ENCODE data around the gene OR6S1.
"Not testable (repeated sequence)": the region's sequence is repeated elsewhere in the genome, so short reads cannot be mapped to it uniquely, and the experiment has no call there.

OR6S1 gene

GRCh38 chr14:20671597-20672283 lies 30.2 kb upstream of the OR6S1 start:
- no peak for DNase-seq (ENCODE audit: low read depth in 2 of 2)

DNA sequence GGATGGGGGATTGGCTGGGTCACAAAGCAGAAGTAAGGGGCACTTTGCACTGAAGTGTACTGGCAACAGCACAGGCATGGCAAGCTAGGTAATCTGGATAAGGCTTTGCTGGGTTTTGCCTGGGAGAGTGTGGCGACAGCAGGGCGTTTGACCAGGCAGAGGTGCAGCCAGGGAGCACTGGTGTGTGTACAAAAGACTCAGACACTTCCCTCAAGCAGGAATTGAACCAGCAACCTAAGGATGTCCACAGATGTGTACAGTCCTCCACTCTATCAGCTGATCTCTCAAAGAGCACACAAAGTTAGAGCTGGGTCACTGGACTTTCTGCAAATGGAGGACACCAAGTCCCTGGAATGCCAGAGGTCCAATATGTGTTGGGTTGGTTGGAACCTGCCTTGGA lies 27.5 kb upstream of the OR6S1 start:
- DNase-seq (ENCODE audit: low read depth in 2 of 2) = no peak

DNA sequence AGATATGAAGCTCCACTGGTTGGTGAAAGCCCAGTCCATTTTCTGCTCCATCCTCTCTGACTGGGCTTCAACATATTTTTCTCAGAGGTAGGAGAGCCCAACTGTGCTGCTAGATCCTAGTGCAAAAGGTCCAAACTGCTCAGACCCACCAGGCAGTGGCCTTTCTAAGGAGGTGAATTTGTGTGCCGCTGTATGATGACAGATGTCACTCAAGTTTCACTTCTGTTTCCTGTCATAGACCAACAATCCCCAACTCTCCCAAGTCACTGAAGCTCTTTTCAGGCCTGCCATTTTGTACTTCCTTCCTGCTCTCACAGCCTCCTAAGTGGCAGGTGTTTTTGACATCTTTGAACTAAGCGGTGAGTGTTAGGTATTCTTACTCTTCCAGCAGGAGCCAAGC lies 26.5 kb upstream of the OR6S1 start:
- DNase-seq (ENCODE audit: low read depth in 2 of 2) = no peak

DNA sequence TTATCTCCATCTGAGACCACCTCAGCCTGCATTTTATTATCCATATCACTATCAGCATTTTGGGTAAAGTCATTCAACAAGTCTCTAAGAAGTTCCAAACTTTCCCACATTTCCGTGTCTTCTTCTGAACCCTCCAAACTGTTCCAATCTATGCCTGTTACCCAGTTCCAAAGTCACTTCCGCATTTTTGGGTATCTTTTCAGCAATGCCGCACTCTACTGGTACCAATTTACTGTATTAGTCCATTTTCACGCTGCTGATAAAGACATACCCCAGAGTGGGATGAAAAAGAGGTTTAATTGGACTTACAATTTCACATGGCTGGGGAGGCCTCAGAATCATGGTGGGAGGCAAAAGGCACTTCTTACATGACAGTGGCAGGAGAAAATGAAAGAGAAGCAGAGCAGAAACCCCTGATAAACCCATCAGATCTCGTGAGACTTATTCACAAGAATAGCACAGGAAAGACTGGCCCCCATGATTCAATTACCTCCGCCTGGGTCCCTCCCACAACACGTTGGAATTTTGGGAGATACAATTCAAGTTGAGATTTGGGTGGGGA lies 25.0 kb upstream of the OR6S1 start:
- not testable (repeated sequence) for DNase-seq (ENCODE audit: low read depth in 2 of 2)

- DNase-seq (ENCODE audit: low read depth in 2 of 2) = peak; percentile 49 to 53
Measured at GRCh38 chr14:20662968-20663732, 21.7 kb upstream of the OR6S1 start.

GRCh38 chr14:20661197-20661596 lies 19.7 kb upstream of the OR6S1 start:
- no peak for DNase-seq (ENCODE audit: low read depth in 2 of 2)

GRCh38 chr14:20659813-20660395 lies 18.4 kb upstream of the OR6S1 start:
- no peak for DNase-seq (ENCODE audit: low read depth in 2 of 2)

DNA sequence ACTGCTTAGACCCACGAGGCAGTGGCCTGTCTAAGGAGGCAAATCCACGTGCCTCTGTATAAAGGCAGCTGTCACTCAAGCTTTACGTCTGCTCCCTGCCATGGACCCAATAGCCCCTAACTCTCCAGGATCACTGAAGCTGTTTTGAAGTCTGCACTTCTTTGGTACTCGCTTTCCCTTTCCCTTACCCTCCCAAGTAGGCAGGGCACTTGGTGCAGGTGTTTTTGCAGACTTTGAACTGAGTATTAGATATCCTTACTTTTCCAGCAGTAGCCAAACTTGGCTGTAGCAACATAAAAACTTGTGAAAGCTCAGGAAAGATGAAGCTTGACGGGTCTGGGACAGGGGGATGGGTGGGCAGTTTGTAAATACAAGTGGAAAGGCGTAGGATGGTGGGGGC lies 17.8 kb upstream of the OR6S1 start:
- no peak for DNase-seq (ENCODE audit: low read depth in 2 of 2)

- DNase-seq (ENCODE audit: low read depth in 2 of 2) = no peak
Measured at GRCh38 chr14:20658246-20658645, 16.8 kb upstream of the OR6S1 start.

DNA sequence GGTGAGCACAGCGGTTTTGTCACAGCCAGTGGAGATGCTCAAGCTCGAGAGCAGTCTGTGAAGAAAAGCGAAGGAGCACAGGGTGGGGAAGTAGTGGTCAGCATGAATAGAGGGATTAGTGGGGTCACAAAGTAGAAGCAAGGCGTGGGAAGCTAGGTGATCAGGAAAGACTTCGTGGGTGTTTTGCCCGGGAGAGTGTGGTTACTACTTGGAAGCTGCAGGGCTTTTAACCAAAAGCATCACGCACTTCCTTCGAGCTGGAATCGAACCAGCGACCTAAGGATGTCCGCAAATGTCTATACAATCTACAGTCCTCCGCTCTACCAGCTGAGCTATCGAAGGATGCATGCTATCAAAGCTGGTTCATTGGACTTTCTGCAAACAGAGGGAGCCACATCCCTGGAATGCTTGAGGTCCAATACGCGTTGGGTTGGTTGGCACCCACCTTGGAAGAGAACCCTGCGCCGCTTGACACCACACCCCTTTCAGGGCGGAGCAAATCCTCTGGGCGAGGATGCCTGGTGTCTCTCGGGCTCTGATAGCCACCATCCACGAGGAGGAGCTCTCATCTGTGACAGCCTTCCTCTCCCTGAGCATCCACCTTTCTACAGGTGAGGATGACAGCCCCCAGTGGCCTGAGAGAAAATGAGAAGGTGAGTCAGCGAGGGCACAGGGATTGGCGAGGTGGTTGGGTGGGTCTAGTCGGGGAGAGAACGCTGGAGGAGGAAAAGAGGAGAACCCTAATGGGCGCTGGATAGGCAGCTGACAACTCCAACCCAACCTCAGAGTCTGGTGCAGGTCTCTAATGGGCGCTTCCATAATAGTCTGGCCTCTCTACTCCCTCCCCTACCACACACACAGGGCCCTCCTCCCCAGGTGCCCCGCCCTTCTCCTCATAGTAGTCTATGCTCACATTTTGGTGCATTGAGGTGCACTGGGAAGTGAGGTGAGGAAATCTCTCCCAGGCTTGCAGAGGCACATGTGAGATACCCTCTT lies 16.0 kb upstream of the OR6S1 start:
- DNase-seq (ENCODE audit: low read depth in 2 of 2) = no peak

- no peak for DNase-seq (ENCODE audit: low read depth in 2 of 2)
Measured at GRCh38 chr14:20656274-20656673, 14.8 kb upstream of the OR6S1 start.

- no peak for DNase-seq (ENCODE audit: low read depth in 2 of 2)
Measured at GRCh38 chr14:20655851-20656250, 14.4 kb upstream of the OR6S1 start.

- peak in 1 of 2 donors; percentile 22 for DNase-seq (ENCODE audit: low read depth in 2 of 2)
Measured at GRCh38 chr14:20652996-20653975, 11.8 kb upstream of the OR6S1 start.

DNA sequence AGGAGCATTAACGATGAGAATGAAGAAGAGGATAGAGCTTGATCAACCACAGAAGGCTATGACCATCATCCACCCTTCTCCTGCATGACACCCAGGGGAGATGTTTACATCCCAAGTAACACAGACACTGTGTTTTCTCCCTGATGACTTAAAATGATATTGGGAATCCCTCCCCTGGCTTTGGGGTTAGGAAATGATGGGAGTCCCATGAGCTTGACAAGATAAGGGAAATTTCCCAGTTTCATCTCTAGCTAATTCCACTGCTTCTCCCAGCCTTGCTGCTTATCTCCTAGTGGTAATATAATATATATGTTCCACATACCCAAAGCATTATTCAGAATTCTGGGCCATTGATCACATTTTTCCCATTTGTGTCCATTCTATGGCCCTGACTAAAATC lies 4.0 kb upstream of the OR6S1 start:
- no peak for DNase-seq (ENCODE audit: low read depth in 2 of 2)

GRCh38 chr14:20644520-20644919 lies 3.0 kb upstream of the OR6S1 start:
- DNase-seq (ENCODE audit: low read depth in 2 of 2) = no peak

DNA sequence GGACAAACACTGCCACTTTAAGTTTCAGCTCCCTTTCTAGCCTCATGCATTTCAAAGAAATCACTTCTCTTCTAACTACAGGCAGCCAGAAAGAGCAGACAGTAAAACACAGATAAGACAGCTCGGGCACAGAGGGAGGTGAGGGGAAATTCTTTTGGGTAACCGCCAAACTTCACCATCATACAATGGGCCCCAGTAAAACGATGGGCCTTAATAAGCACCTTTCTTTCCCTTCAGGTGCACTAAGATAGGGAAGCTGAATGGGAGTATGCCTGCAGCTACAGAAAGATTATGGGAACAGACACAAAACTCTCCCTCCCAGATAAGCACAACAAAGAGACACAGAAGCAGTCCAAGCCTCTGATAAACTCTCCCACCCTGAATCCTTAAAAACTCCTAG lies 1.3 kb upstream of the OR6S1 start:
- DNase-seq (ENCODE audit: low read depth in 2 of 2) = not testable (repeated sequence)

- DNase-seq (ENCODE audit: low read depth in 2 of 2) = no peak
Measured at GRCh38 chr14:20642182-20642581, 691 bp upstream of the OR6S1 start.

GRCh38 chr14:20632831-20633691 lies 8.4 kb downstream of the OR6S1 start:
- peak in 1 of 2 donors; percentile 44 for DNase-seq (ENCODE audit: low read depth in 2 of 2)

GRCh38 chr14:20632448-20632830 lies 9.1 kb downstream of the OR6S1 start:
- no peak for DNase-seq (ENCODE audit: low read depth in 2 of 2)

Data from stimulated activated CD4-positive, alpha-beta T cell treated with anti-CD3 and anti-CD28 coated beads, Interleukin-1b, Interleukin-23, amount 100 ng/mL, for 1 hour (primary cell).